ENCODE measurements around the gene KLHL29. TPM values are rescaled to one million over a fixed set of nuclear protein-coding genes. Genes with fewer than 3 reads are reported as not detected.

KLHL29 gene
- total and polyA plus RNA-seq, 4 experiments from 2014 or later: 0.24 to 2.4 (median 1.9) TPM; not detected in 1

DNA sequence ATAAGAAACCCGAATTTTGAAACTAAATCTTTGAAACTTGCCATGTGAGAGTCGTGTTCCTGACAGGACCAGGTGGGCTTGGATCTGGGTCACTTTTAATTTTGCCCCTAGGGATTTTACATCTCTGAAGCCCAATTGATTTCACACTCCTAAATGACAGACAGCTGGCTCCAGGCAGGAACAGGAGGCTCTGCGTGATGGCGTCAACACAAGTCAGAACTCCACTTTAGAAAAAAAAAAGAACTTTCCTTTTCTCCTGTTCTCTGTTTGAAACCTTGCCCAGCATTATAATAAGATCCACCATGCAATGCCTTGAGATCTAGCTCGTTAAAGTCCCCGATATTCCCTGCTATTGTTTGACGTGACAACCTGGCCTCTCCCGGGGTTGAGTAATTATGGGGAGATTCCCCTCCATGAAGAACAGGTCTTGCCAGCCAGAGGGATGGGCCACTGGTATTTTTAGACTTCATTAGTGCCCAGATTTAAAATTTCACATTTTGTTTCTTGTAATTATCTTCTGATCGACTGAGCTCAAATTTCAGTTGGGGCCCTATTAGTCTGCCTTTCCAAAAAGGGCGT lies 260.3 kb downstream of the KLHL29 start:
- H3K27me3 Mint-ChIP-seq: no peaks in the 10 kb centered on the region
- POLR2A ChIA-PET (ENCODE audit: partially characterized antibody): no interaction called here
- no peaks in the 10 kb centered on the region for H3K4me1 ChIP-seq (ENCODE audit: insufficient read depth, low read length)
- no peak for DNase-seq
- H3K36me3 Mint-ChIP-seq: peaks cover 0 to 4% of the 10 kb centered on the region in 2 donors
- H3K4me3 ChIP-seq (ENCODE audit: low read length in 2 of 2): no peak overlapping the region
- no peaks in the 10 kb centered on the region for H3K4me1 Mint-ChIP-seq
- H3K27ac ChIP-seq (ENCODE audit: low read depth, low read length): no peak overlapping the region
- intact Hi-C loops (cut with micrococcal nuclease): no loop called here
- H3K27me3 ChIP-seq (ENCODE audit: insufficient read depth, low read length): no peaks in the 10 kb centered on the region
- peaks cover 0 to 3% (median 0%) of the 10 kb centered on the region in 8 donors for H3K9me3 Mint-ChIP-seq
- H3K36me3 ChIP-seq (ENCODE audit: insufficient read depth, low read length): no peaks in the 10 kb centered on the region
- H3K27ac Mint-ChIP-seq: no peak overlapping the region
- CTCF ChIA-PET (ENCODE audit: partially characterized antibody): no interaction called here
- no peaks in the 10 kb centered on the region for H3K9me3 ChIP-seq (ENCODE audit: control insufficient read depth in 1 of 2, low read length in 2 of 2)
- no peak overlapping the region for H3K4me3 Mint-ChIP-seq

DNA sequence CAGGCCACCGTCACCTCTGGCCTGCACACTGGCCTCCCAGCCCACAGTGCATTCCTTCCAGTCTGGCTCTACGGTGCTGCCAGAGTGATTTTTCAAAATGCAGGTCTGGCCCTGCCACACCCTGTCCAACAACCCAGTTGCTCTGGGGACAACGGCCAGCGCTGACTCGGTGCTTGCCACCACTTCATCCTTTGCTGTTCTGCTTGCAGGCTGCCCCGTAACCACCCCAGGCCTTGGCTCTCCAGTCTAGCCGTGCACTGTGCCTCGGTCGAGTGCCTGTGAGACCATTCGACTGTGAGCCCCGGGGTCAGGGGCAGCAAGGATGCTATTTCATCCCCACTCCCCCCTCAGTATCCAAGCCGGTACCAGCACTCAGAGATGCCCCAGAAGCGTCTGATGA lies 262.6 kb downstream of the KLHL29 start:
- Mint-ChIP-seq H3K27me3 (no peaks in the 10 kb centered on the region), H3K9me3 (peaks cover 0 to 3% (median 0%) of the 10 kb centered on the region in 8 donors), H3K4me3 (no peak overlapping the region), H3K36me3 (peaks cover 0 to 4% of the 10 kb centered on the region in 2 donors), H3K27ac (peak overlapping the region in 1 of 7 donors; percentile 5), H3K4me1 (no peaks in the 10 kb centered on the region)
- Histone ChIP-seq H3K4me3 (ENCODE audit: low read length in 2 of 2) (no peak overlapping the region), H3K27me3 (ENCODE audit: insufficient read depth, low read length) (no peaks in the 10 kb centered on the region), H3K36me3 (ENCODE audit: insufficient read depth, low read length) (no peaks in the 10 kb centered on the region), H3K9me3 (ENCODE audit: control insufficient read depth in 1 of 2, low read length in 2 of 2) (no peaks in the 10 kb centered on the region), H3K4me1 (ENCODE audit: insufficient read depth, low read length) (no peaks in the 10 kb centered on the region), H3K27ac (ENCODE audit: low read depth, low read length) (no peak overlapping the region)
- intact Hi-C loops (cut with micrococcal nuclease): no loop called here
- ChIA-PET POLR2A (ENCODE audit: partially characterized antibody) (no interaction called here), CTCF (ENCODE audit: partially characterized antibody) (no interaction called here)
- DNase-seq: no peak

DNA sequence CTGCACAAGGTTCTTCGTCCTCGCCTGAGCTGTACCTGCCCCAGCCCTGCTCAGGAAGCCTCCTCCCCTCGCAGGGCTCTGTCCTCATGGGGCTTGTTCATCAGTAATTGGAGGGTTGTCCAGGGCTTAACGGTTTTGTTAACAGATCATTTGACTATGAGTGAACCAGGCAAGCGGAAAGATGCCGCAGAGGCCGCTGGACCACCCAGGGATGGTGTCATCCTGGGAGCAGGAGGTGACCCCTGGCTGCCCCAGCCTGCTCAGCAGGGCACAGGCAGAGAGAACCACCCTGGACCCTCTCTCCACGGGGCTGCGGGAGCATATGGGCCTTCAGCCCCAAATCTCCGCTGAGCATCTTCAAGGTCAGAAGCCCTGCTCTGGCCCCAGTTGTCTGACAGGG lies 264.3 kb downstream of the KLHL29 start:
- H3K4me3 Mint-ChIP-seq: no peak overlapping the region
- Histone ChIP-seq H3K9me3 (ENCODE audit: control insufficient read depth in 1 of 2, low read length in 2 of 2) (no peaks in the 10 kb centered on the region), H3K4me1 (ENCODE audit: insufficient read depth, low read length) (no peaks in the 10 kb centered on the region), H3K27ac (ENCODE audit: low read depth, low read length) (no peak overlapping the region), H3K4me3 (ENCODE audit: low read length in 2 of 2) (no peak overlapping the region), H3K27me3 (ENCODE audit: insufficient read depth, low read length) (no peaks in the 10 kb centered on the region), H3K36me3 (ENCODE audit: insufficient read depth, low read length) (no peaks in the 10 kb centered on the region)
- ChIA-PET POLR2A (ENCODE audit: partially characterized antibody) (no interaction called here), CTCF (ENCODE audit: partially characterized antibody) (no interaction called here)
- no peaks in the 10 kb centered on the region for H3K9me3 Mint-ChIP-seq
- no peaks in the 10 kb centered on the region for H3K27me3 Mint-ChIP-seq
- H3K36me3 Mint-ChIP-seq: no peaks in the 10 kb centered on the region
- H3K27ac Mint-ChIP-seq: no peak overlapping the region
- intact Hi-C loops (cut with micrococcal nuclease): no loop called here
- H3K4me1 Mint-ChIP-seq: no peaks in the 10 kb centered on the region
- no peak for DNase-seq

DNA sequence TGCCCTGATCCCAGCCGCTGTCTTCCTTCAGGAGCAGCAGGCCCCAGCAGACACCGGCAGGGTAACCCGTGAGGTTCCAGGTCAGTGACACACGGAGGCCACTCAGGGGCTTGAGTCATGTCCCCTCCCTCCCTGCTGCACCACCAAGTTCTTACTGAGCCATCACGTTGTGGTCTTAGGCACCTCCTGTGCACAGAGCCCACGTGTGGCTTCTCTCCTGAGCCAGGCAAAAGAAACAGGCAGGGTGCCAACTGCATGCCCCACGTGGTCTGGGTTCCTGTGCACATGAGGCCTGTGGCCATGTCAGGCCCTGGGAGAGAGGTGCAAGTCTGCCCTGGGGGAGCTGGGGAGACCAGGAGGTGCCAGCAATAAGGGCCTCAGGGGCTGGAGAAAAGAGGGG lies 264.8 kb downstream of the KLHL29 start:
- H3K4me1 ChIP-seq (ENCODE audit: insufficient read depth, low read length): no peaks in the 10 kb centered on the region
- ChIA-PET CTCF (ENCODE audit: partially characterized antibody) (no interaction called here), POLR2A (ENCODE audit: partially characterized antibody) (no interaction called here)
- Mint-ChIP-seq H3K36me3 (no peaks in the 10 kb centered on the region), H3K9me3 (no peaks in the 10 kb centered on the region), H3K4me1 (no peaks in the 10 kb centered on the region), H3K27ac (no peak overlapping the region), H3K27me3 (no peaks in the 10 kb centered on the region), H3K4me3 (no peak overlapping the region)
- no peak for DNase-seq
- no peaks in the 10 kb centered on the region for H3K36me3 ChIP-seq (ENCODE audit: insufficient read depth, low read length)
- H3K27me3 ChIP-seq (ENCODE audit: insufficient read depth, low read length): no peaks in the 10 kb centered on the region
- intact Hi-C loops (cut with micrococcal nuclease): no loop called here
- H3K27ac ChIP-seq (ENCODE audit: low read depth, low read length): no peak overlapping the region
- H3K9me3 ChIP-seq (ENCODE audit: control insufficient read depth in 1 of 2, low read length in 2 of 2): no peaks in the 10 kb centered on the region
- H3K4me3 ChIP-seq (ENCODE audit: low read length in 2 of 2): no peak overlapping the region

DNA sequence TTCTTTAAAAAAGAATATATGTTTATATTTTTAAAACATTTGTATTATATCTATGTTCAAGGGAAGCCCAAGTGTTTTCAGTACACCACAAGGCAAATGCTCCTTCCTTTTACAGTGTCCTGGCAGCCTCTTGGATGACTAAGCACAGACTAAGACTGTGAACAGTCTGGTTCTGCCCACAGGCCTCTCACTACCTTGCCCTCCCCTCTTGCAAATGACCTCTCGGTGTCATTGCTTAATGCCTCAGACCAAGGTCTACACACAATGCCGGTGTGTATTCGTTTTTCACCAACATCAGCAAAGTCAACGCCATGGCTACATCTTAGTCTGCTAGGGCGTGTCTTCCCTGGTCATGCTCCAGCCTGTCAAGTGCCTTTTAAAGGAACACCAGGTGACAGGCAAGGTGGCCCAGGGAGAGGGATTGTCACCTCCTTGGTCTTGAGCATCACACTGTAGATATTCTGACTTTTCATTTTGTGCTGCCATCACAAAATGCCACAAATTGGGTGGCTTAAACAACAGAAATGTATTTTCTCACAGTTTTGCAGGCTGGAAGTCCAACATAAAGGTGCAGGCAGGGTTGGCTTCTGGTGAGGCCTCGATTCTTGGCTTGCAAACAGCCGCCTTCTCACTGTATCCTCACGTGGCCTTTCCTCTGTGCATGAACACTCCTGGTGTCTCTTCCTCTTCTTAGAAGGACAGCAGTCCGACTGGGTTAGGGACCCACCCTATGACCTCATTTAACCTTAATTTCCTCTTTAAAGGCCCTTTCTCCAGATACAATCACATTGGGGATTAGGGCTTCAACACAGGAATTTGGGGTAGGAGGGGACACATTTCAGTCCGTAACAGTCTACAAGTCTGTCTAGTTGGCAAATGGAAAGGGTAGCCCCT lies 266.5 kb downstream of the KLHL29 start:
- no peaks in the 10 kb centered on the region for H3K4me1 ChIP-seq (ENCODE audit: insufficient read depth, low read length)
- H3K9me3 ChIP-seq (ENCODE audit: control insufficient read depth in 1 of 2, low read length in 2 of 2): no peaks in the 10 kb centered on the region
- no peak for DNase-seq
- no peaks in the 10 kb centered on the region for H3K9me3 Mint-ChIP-seq
- intact Hi-C loops (cut with micrococcal nuclease): no loop called here
- no peaks in the 10 kb centered on the region for H3K27me3 ChIP-seq (ENCODE audit: insufficient read depth, low read length)
- no peaks in the 10 kb centered on the region for H3K4me1 Mint-ChIP-seq
- no peaks in the 10 kb centered on the region for H3K36me3 Mint-ChIP-seq
- ChIA-PET POLR2A (ENCODE audit: partially characterized antibody) (no interaction called here), CTCF (ENCODE audit: partially characterized antibody) (no interaction called here)
- H3K36me3 ChIP-seq (ENCODE audit: insufficient read depth, low read length): no peaks in the 10 kb centered on the region
- H3K4me3 Mint-ChIP-seq: no peak overlapping the region
- no peak overlapping the region for H3K27ac Mint-ChIP-seq
- no peaks in the 10 kb centered on the region for H3K27me3 Mint-ChIP-seq
- no peak overlapping the region for H3K4me3 ChIP-seq (ENCODE audit: low read length in 2 of 2)
- H3K27ac ChIP-seq (ENCODE audit: low read depth, low read length): no peak overlapping the region

DNA sequence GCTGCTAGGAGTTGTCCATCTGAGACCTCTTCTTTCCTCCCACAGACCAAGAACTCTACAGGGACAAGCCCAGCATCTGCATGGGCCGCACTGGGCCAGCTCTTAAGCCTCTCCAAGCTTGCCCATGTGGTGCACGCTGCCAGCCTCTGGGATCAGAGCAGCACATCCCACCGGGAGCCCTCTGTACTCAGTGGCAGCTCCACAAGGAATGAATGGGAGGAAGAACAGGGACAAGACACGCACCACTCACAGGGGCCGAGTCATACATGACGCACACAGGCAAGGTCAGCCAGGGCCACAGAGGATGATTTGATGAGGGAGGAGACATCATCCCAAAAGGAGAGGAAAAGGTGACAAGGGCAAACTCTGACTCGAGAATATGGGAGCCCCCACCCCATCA lies 268.3 kb downstream of the KLHL29 start:
- no peaks in the 10 kb centered on the region for H3K36me3 ChIP-seq (ENCODE audit: insufficient read depth, low read length)
- no peak overlapping the region for H3K4me3 ChIP-seq (ENCODE audit: low read length in 2 of 2)
- no peaks in the 10 kb centered on the region for H3K9me3 Mint-ChIP-seq
- H3K27me3 Mint-ChIP-seq: no peaks in the 10 kb centered on the region
- POLR2A ChIA-PET (ENCODE audit: partially characterized antibody): no interaction called here
- H3K36me3 Mint-ChIP-seq: no peaks in the 10 kb centered on the region
- DNase-seq: no peak
- H3K4me3 Mint-ChIP-seq: no peak overlapping the region
- CTCF ChIA-PET (ENCODE audit: partially characterized antibody): no interaction called here
- no peaks in the 10 kb centered on the region for H3K27me3 ChIP-seq (ENCODE audit: insufficient read depth, low read length)
- H3K4me1 ChIP-seq (ENCODE audit: insufficient read depth, low read length): no peaks in the 10 kb centered on the region
- H3K27ac Mint-ChIP-seq: no peak overlapping the region
- no peaks in the 10 kb centered on the region for H3K4me1 Mint-ChIP-seq
- no peak overlapping the region for H3K27ac ChIP-seq (ENCODE audit: low read depth, low read length)
- intact Hi-C loops (cut with micrococcal nuclease): no loop called here
- no peaks in the 10 kb centered on the region for H3K9me3 ChIP-seq (ENCODE audit: control insufficient read depth in 1 of 2, low read length in 2 of 2)

DNA sequence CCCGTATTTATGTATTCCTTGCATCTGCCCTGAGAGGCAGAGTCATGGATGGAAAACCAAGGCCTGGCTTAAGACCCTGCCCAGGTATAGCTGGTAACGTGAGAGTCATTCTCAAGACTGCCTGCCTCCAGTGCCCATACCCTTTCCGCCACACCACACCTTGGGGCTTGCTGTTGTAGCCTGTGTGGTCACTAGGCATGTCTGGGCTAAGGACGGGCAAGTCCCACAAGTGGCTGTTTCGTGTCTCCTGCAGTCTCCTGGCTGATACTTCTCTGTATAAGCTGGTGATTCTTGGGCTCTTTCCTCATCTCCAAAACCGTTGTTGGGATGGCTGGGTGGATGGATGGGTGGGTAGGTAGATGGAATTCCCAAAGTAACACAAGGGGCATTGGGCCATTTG lies 269.8 kb downstream of the KLHL29 start:
- peaks cover 1 to 3% of the 10 kb centered on the region in 2 donors for H3K27me3 Mint-ChIP-seq
- no peak overlapping the region for H3K27ac ChIP-seq (ENCODE audit: low read depth, low read length)
- intact Hi-C loops (cut with micrococcal nuclease): no loop called here
- ChIA-PET CTCF (ENCODE audit: partially characterized antibody) (no interaction called here), POLR2A (ENCODE audit: partially characterized antibody) (no interaction called here)
- no peaks in the 10 kb centered on the region for H3K27me3 ChIP-seq (ENCODE audit: insufficient read depth, low read length)
- H3K27ac Mint-ChIP-seq: no peak overlapping the region
- H3K4me1 Mint-ChIP-seq: peaks cover 0 to 2% (median 0%) of the 10 kb centered on the region in 4 donors
- H3K9me3 ChIP-seq (ENCODE audit: control insufficient read depth in 1 of 2, low read length in 2 of 2): no peaks in the 10 kb centered on the region
- H3K4me3 Mint-ChIP-seq: no peak overlapping the region
- no peaks in the 10 kb centered on the region for H3K4me1 ChIP-seq (ENCODE audit: insufficient read depth, low read length)
- H3K9me3 Mint-ChIP-seq: no peaks in the 10 kb centered on the region
- no peaks in the 10 kb centered on the region for H3K36me3 Mint-ChIP-seq
- no peak overlapping the region for H3K4me3 ChIP-seq (ENCODE audit: low read length in 2 of 2)
- no peaks in the 10 kb centered on the region for H3K36me3 ChIP-seq (ENCODE audit: insufficient read depth, low read length)
- DNase-seq: no peak

Data from CD4-positive, alpha-beta memory T cell (primary cell).